Hepatocyte (in vitro differentiated cells): ENCODE data around the gene VCP.

Experiments used
- EZH2 ChIP-seq: fragments of 200-600 bp; sonication (generic); IDR thresholded peaks from 2 replicates; pipeline ENCODE4 v1.6.1; 2016; ENCODE audit warnings: antibody characterized with exemption, mild to moderate bottlenecking, borderline replicate concordance
- TF ChIP-seq, protein P1 (sequence below): fragments of 200-600 bp; sonication (generic); IDR thresholded peaks from 2 replicates; pipeline ENCODE4 v1.5.1; 2016; ENCODE audit warnings: antibody characterized with exemption, mild to moderate bottlenecking; ENCODE audit not compliant: poor library complexity

DNA sequence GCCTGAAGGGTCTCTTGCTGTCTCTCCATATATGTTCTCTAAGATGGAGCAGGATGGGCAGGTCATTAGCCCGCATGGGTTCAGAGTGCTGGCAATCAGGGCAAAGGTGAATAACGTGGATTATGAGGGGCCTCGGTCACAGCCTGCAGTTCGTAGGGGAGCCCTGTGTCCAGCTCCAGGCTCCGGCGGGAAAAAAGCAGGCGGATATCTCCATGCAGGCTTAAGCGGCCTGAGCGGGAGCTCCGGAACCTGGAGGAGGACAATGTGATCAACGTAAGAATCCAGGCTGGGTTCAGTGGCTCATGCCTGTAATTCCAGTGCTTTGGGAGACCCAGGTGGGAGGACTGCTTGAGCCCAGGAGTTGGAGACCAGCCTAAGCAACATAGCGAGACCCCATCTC lies 32.7 kb upstream of the VCP start:
- TF ChIP-seq, protein P1, sequence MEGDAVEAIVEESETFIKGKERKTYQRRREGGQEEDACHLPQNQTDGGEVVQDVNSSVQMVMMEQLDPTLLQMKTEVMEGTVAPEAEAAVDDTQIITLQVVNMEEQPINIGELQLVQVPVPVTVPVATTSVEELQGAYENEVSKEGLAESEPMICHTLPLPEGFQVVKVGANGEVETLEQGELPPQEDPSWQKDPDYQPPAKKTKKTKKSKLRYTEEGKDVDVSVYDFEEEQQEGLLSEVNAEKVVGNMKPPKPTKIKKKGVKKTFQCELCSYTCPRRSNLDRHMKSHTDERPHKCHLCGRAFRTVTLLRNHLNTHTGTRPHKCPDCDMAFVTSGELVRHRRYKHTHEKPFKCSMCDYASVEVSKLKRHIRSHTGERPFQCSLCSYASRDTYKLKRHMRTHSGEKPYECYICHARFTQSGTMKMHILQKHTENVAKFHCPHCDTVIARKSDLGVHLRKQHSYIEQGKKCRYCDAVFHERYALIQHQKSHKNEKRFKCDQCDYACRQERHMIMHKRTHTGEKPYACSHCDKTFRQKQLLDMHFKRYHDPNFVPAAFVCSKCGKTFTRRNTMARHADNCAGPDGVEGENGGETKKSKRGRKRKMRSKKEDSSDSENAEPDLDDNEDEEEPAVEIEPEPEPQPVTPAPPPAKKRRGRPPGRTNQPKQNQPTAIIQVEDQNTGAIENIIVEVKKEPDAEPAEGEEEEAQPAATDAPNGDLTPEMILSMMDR: no peak
- TF ChIP-seq EZH2: no peak
